ENCODE measurements around the gene TF.

GRCh38 chr3:133757701-133758567, 11.7 kb downstream of the TF start:
- no peak for TF ChIP-seq CTCF (IDR thresholded peaks at IDR 0.05; ENCODE audit: insufficient read depth, low read depth, low read length)
- TF ChIP-seq EZH2 (IDR thresholded peaks at IDR 0.05; ENCODE audit: insufficient read depth, low read length): no peak

Measured in astrocyte (in vitro differentiated cells and primary cell).